ENCODE measurements around the gene AGMO. TPM values are rescaled to one million over a fixed set of nuclear protein-coding genes. Genes with fewer than 3 reads are reported as not detected.

Gene AGMO
- polyA plus RNA-seq, 1 donor, result 12.7 TPM

GRCh38 chr7:15403315-15403714 is 158.5 kb downstream of the AGMO start:
- Histone ChIP-seq H3K36me3 (ENCODE audit: control insufficient read depth, insufficient read depth, low read length) (no peaks in the 10 kb centered on the region), H3K9me3 (ENCODE audit: control insufficient read depth, low read depth, low read length) (no peaks in the 10 kb centered on the region), H3K27me3 (ENCODE audit: control insufficient read depth, insufficient read depth, low read length) (no peaks in the 10 kb centered on the region), H3K4me3 (ENCODE audit: low read length) (no peak overlapping the region), H3K4me1 (ENCODE audit: control insufficient read depth, insufficient read depth, low read length) (no peaks in the 10 kb centered on the region), H3K27ac (ENCODE audit: low read length) (no peak overlapping the region)
- DNase-seq, result no peak
- WGBS (ENCODE audit: insufficient coverage, low lambda C conversion rate), result no CpG with 5 or more reads among the region's 1 CpG

GRCh38 chr7:15402436-15403136 is 159.2 kb downstream of the AGMO start:
- Histone ChIP-seq H3K4me3 (ENCODE audit: low read length) (no peak overlapping the region), H3K27me3 (ENCODE audit: control insufficient read depth, insufficient read depth, low read length) (no peaks in the 10 kb centered on the region), H3K4me1 (ENCODE audit: control insufficient read depth, insufficient read depth, low read length) (no peaks in the 10 kb centered on the region), H3K9me3 (ENCODE audit: control insufficient read depth, low read depth, low read length) (no peaks in the 10 kb centered on the region), H3K27ac (ENCODE audit: low read length) (no peak overlapping the region), H3K36me3 (ENCODE audit: control insufficient read depth, insufficient read depth, low read length) (no peaks in the 10 kb centered on the region)
- 88% methylated on average over 1 of the region's 2 CpGs for WGBS (ENCODE audit: insufficient coverage, low lambda C conversion rate)
- DNase-seq, result no peak

GRCh38 chr7:15400440-15400839 is 161.4 kb downstream of the AGMO start:
- Histone ChIP-seq H3K36me3 (ENCODE audit: control insufficient read depth, insufficient read depth, low read length) (no peaks in the 10 kb centered on the region), H3K9me3 (ENCODE audit: control insufficient read depth, low read depth, low read length) (peaks cover 7% of the 10 kb centered on the region), H3K4me3 (ENCODE audit: low read length) (no peak overlapping the region), H3K27me3 (ENCODE audit: control insufficient read depth, insufficient read depth, low read length) (no peaks in the 10 kb centered on the region), H3K4me1 (ENCODE audit: control insufficient read depth, insufficient read depth, low read length) (no peaks in the 10 kb centered on the region), H3K27ac (ENCODE audit: low read length) (no peak overlapping the region)
- no peak for DNase-seq
- WGBS (ENCODE audit: insufficient coverage, low lambda C conversion rate), result 85% methylated on average over 2 of the region's 3 CpGs

GRCh38 chr7:15399441-15399840 is 162.4 kb downstream of the AGMO start:
- no peak overlapping the region for H3K27ac ChIP-seq (ENCODE audit: low read length)
- no peaks in the 10 kb centered on the region for H3K27me3 ChIP-seq (ENCODE audit: control insufficient read depth, insufficient read depth, low read length)
- no peaks in the 10 kb centered on the region for H3K36me3 ChIP-seq (ENCODE audit: control insufficient read depth, insufficient read depth, low read length)
- no peaks in the 10 kb centered on the region for H3K4me1 ChIP-seq (ENCODE audit: control insufficient read depth, insufficient read depth, low read length)
- no CpG with 5 or more reads among the region's 2 CpGs for WGBS (ENCODE audit: insufficient coverage, low lambda C conversion rate)
- H3K9me3 ChIP-seq (ENCODE audit: control insufficient read depth, low read depth, low read length), result peaks cover 7% of the 10 kb centered on the region
- DNase-seq, result no peak
- no peak overlapping the region for H3K4me3 ChIP-seq (ENCODE audit: low read length)

GRCh38 chr7:15397922-15398760 is 163.7 kb downstream of the AGMO start:
- WGBS (ENCODE audit: insufficient coverage, low lambda C conversion rate), result 91% methylated on average over 6 of the region's 9 CpGs
- Histone ChIP-seq H3K36me3 (ENCODE audit: control insufficient read depth, insufficient read depth, low read length) (no peaks in the 10 kb centered on the region), H3K27ac (ENCODE audit: low read length) (no peak overlapping the region), H3K4me1 (ENCODE audit: control insufficient read depth, insufficient read depth, low read length) (no peaks in the 10 kb centered on the region), H3K9me3 (ENCODE audit: control insufficient read depth, low read depth, low read length) (peaks cover 7% of the 10 kb centered on the region), H3K4me3 (ENCODE audit: low read length) (no peak overlapping the region), H3K27me3 (ENCODE audit: control insufficient read depth, insufficient read depth, low read length) (no peaks in the 10 kb centered on the region)
- no peak for DNase-seq

GRCh38 chr7:15397159-15397550 is 164.7 kb downstream of the AGMO start:
- no peak for DNase-seq
- WGBS (ENCODE audit: insufficient coverage, low lambda C conversion rate), result 100% methylated on average over 4 of the region's 43 CpGs
- H3K36me3 ChIP-seq (ENCODE audit: control insufficient read depth, insufficient read depth, low read length), result no peaks in the 10 kb centered on the region
- no peaks in the 10 kb centered on the region for H3K4me1 ChIP-seq (ENCODE audit: control insufficient read depth, insufficient read depth, low read length)
- no peak overlapping the region for H3K4me3 ChIP-seq (ENCODE audit: low read length)
- H3K27me3 ChIP-seq (ENCODE audit: control insufficient read depth, insufficient read depth, low read length), result no peaks in the 10 kb centered on the region
- peaks cover 7% of the 10 kb centered on the region for H3K9me3 ChIP-seq (ENCODE audit: control insufficient read depth, low read depth, low read length)
- no peak overlapping the region for H3K27ac ChIP-seq (ENCODE audit: low read length)

GRCh38 chr7:15396210-15397158 is 165.3 kb downstream of the AGMO start:
- Histone ChIP-seq H3K4me3 (ENCODE audit: low read length) (no peak overlapping the region), H3K27ac (ENCODE audit: low read length) (no peak overlapping the region), H3K36me3 (ENCODE audit: control insufficient read depth, insufficient read depth, low read length) (no peaks in the 10 kb centered on the region), H3K4me1 (ENCODE audit: control insufficient read depth, insufficient read depth, low read length) (no peaks in the 10 kb centered on the region), H3K9me3 (ENCODE audit: control insufficient read depth, low read depth, low read length) (peaks cover 7% of the 10 kb centered on the region), H3K27me3 (ENCODE audit: control insufficient read depth, insufficient read depth, low read length) (no peaks in the 10 kb centered on the region)
- no peak for DNase-seq
- WGBS (ENCODE audit: insufficient coverage, low lambda C conversion rate), result 100% methylated on average over 1 of the region's 24 CpGs

- no peak for DNase-seq
- WGBS (ENCODE audit: insufficient coverage, low lambda C conversion rate), result 83% methylated on average over 1 of the region's 1 CpG
- H3K27ac ChIP-seq (ENCODE audit: low read length), result no peak overlapping the region
- no peak overlapping the region for H3K4me3 ChIP-seq (ENCODE audit: low read length)
- no peaks in the 10 kb centered on the region for H3K9me3 ChIP-seq (ENCODE audit: control insufficient read depth, low read depth, low read length)
- H3K36me3 ChIP-seq (ENCODE audit: control insufficient read depth, insufficient read depth, low read length), result no peaks in the 10 kb centered on the region
- no peaks in the 10 kb centered on the region for H3K27me3 ChIP-seq (ENCODE audit: control insufficient read depth, insufficient read depth, low read length)
- no peaks in the 10 kb centered on the region for H3K4me1 ChIP-seq (ENCODE audit: control insufficient read depth, insufficient read depth, low read length)
These were observed 172.7 kb downstream of the AGMO start for GRCh38 chr7:15389073-15389472.

GRCh38 chr7:15378494-15379145 is 183.2 kb downstream of the AGMO start:
- H3K27ac ChIP-seq (ENCODE audit: low read length), result no peak overlapping the region
- no peaks in the 10 kb centered on the region for H3K27me3 ChIP-seq (ENCODE audit: control insufficient read depth, insufficient read depth, low read length)
- DNase-seq, result no peak
- H3K4me3 ChIP-seq (ENCODE audit: low read length), result no peak overlapping the region
- no peaks in the 10 kb centered on the region for H3K4me1 ChIP-seq (ENCODE audit: control insufficient read depth, insufficient read depth, low read length)
- no peaks in the 10 kb centered on the region for H3K9me3 ChIP-seq (ENCODE audit: control insufficient read depth, low read depth, low read length)
- WGBS (ENCODE audit: insufficient coverage, low lambda C conversion rate), result 100% methylated on average over 1 of the region's 2 CpGs
- no peaks in the 10 kb centered on the region for H3K36me3 ChIP-seq (ENCODE audit: control insufficient read depth, insufficient read depth, low read length)

GRCh38 chr7:15376600-15376999 is 185.2 kb downstream of the AGMO start:
- Histone ChIP-seq H3K36me3 (ENCODE audit: control insufficient read depth, insufficient read depth, low read length) (no peaks in the 10 kb centered on the region), H3K27me3 (ENCODE audit: control insufficient read depth, insufficient read depth, low read length) (no peaks in the 10 kb centered on the region), H3K27ac (ENCODE audit: low read length) (no peak overlapping the region), H3K4me1 (ENCODE audit: control insufficient read depth, insufficient read depth, low read length) (no peaks in the 10 kb centered on the region), H3K9me3 (ENCODE audit: control insufficient read depth, low read depth, low read length) (no peaks in the 10 kb centered on the region), H3K4me3 (ENCODE audit: low read length) (no peak overlapping the region)
- WGBS (ENCODE audit: insufficient coverage, low lambda C conversion rate), result 40% methylated on average over 1 of the region's 2 CpGs
- DNase-seq, result no peak
